Measurements from ENCODE around the gene DAGLA.

Gene DAGLA

GRCh38 chr11:61763930-61764605, 83.9 kb downstream of the DAGLA start:
- no peak for DNase-seq (ENCODE audit: low read depth in 2 of 2)

- no peak for DNase-seq (ENCODE audit: low read depth in 2 of 2)
Observed at GRCh38 chr11:61764606-61765260, 84.5 kb downstream of the DAGLA start.

GRCh38 chr11:61765550-61766253, 85.5 kb downstream of the DAGLA start:
- DNase-seq (ENCODE audit: low read depth in 2 of 2): no peak

GRCh38 chr11:61766353-61766841, 86.2 kb downstream of the DAGLA start:
- DNase-seq (ENCODE audit: low read depth in 2 of 2): no peak

- no peak for DNase-seq (ENCODE audit: low read depth in 2 of 2)
Observed at GRCh38 chr11:61768376-61769076, 88.3 kb downstream of the DAGLA start.

- no peak for DNase-seq (ENCODE audit: low read depth in 2 of 2)
Observed at GRCh38 chr11:61769169-61769920, 89.2 kb downstream of the DAGLA start.

- DNase-seq (ENCODE audit: low read depth in 2 of 2): no peak
Observed at GRCh38 chr11:61769946-61770683, 89.9 kb downstream of the DAGLA start.

GRCh38 chr11:61771195-61771894, 91.2 kb downstream of the DAGLA start:
- no peak for DNase-seq (ENCODE audit: low read depth in 2 of 2)

- DNase-seq (ENCODE audit: low read depth in 2 of 2): no peak
Observed at GRCh38 chr11:61771985-61772455, 91.8 kb downstream of the DAGLA start.

- DNase-seq (ENCODE audit: low read depth in 2 of 2): no peak
Observed at GRCh38 chr11:61773356-61773755, 93.2 kb downstream of the DAGLA start.

- DNase-seq (ENCODE audit: low read depth in 2 of 2): no peak
Observed at GRCh38 chr11:61773809-61774208, 93.6 kb downstream of the DAGLA start.

GRCh38 chr11:61774411-61774810, 94.2 kb downstream of the DAGLA start:
- DNase-seq (ENCODE audit: low read depth in 2 of 2): no peak

- no peak for DNase-seq (ENCODE audit: low read depth in 2 of 2)
Observed at GRCh38 chr11:61775106-61775505, 94.9 kb downstream of the DAGLA start.

- DNase-seq (ENCODE audit: low read depth in 2 of 2): no peak
Observed at GRCh38 chr11:61775606-61776554, 95.7 kb downstream of the DAGLA start.

- peak in 1 of 2 donors; percentile 34 for DNase-seq (ENCODE audit: low read depth in 2 of 2)
Observed at GRCh38 chr11:61776561-61777075, 96.4 kb downstream of the DAGLA start.

GRCh38 chr11:61777234-61778090, 97.3 kb downstream of the DAGLA start:
- DNase-seq (ENCODE audit: low read depth in 2 of 2): peak in 1 of 2 donors; percentile 51

- no peak for DNase-seq (ENCODE audit: low read depth in 2 of 2)
Observed at GRCh38 chr11:61778357-61778886, 98.2 kb downstream of the DAGLA start.
